Omental fat pad (tissue), 4 donors: ENCODE measurements around the gene CMIP. TPM values are rescaled to one million over a fixed set of nuclear protein-coding genes. Genes with fewer than 3 reads are reported as not detected.

Experiments
- ATAC-seq: fragments of 150-250 bp; one replicate; pipeline ENCODE4 v1.9.1; 2016; ENCODE audit warnings: mild to moderate bottlenecking, moderate library complexity; ENCODE audit not compliant: low FRiP score
- DNase-seq: peaks from one replicate; pipeline ENCODE4 v3.0.0-alpha.2; 2019; ENCODE audit warnings: low spot score
- CTCF ChIP-seq, 3 donors: fragments of 450-650 bp; IDR thresholded peaks; one replicate each; pipeline ENCODE4 v1.5.1; 2016 to 2017; ENCODE audit warnings: antibody characterized with exemption in 3 of 3, mild to moderate bottlenecking in 3 of 3, moderate library complexity in 2 of 3
- total RNA-seq, 4 donors: library from RNA; depleted of rRNA; stranded (reverse); fragments of >200 nt; gene quantifications; one replicate each; pipeline ENCODE4 v1.1.0, GENCODE V29; 2016

The CMIP gene
- total RNA-seq, 4 donors from 2014 or later, result 15.8 to 52.8 (median 32.0) TPM

GRCh38 chr16:81612351-81613163, 167.9 kb downstream of the CMIP start:
- DNase-seq, result no peak
- no peak for TF ChIP-seq CTCF (IDR thresholded peaks at IDR 0.05)
- ATAC-seq, result no peak

- no peak for ATAC-seq
- no peak for TF ChIP-seq CTCF (IDR thresholded peaks at IDR 0.05)
- DNase-seq, result no peak
These were observed 169.6 kb downstream of the CMIP start for GRCh38 chr16:81614171-81614570.

GRCh38 chr16:81614654-81615359, 170.2 kb downstream of the CMIP start:
- ATAC-seq (no peak), DNase-seq (no peak)
- TF ChIP-seq CTCF (IDR thresholded peaks at IDR 0.05), result no peak

GRCh38 chr16:81615411-81615810, 170.8 kb downstream of the CMIP start:
- ATAC-seq (no peak), DNase-seq (no peak)
- TF ChIP-seq CTCF (IDR thresholded peaks at IDR 0.05), result no peak

GRCh38 chr16:81615833-81616232, 171.2 kb downstream of the CMIP start:
- TF ChIP-seq CTCF (IDR thresholded peaks at IDR 0.05), result no peak
- DNase-seq, result no peak
- no peak for ATAC-seq

GRCh38 chr16:81616321-81617020, 171.9 kb downstream of the CMIP start:
- no peak for DNase-seq
- ATAC-seq, result no peak
- no peak for TF ChIP-seq CTCF (IDR thresholded peaks at IDR 0.05)
